Activated CD4-positive, alpha-beta T cell treated with anti-CD3 and anti-CD28 coated beads, Interleukin-2, Interleukin-6, amounts not matched to agents 100 ng/mL and 50 ng/mL, durations not matched to agents 16 hours and 8 hours (primary cell): ENCODE data around the gene ARPC2.
A peak's percentile ranks its signal among the peaks of the same experiment; 100 is the strongest.

Experiments used
- DNase-seq: peaks from one replicate; pipeline ENCODE4 v3.0.0-alpha.2; 2020

The ARPC2 gene

GRCh38 chr2:218217360-218218267, 625 bp downstream of the ARPC2 start:
- DNase-seq: peak; percentile 77

GRCh38 chr2:218218268-218219185, 1.5 kb downstream of the ARPC2 start:
- peak; percentile 68 for DNase-seq

- DNase-seq: peak; percentile 32
Measured at GRCh38 chr2:218219934-218220333, 2.9 kb downstream of the ARPC2 start.

GRCh38 chr2:218221000-218221399, 4.0 kb downstream of the ARPC2 start:
- no peak for DNase-seq

GRCh38 chr2:218223046-218223445, 6.1 kb downstream of the ARPC2 start:
- peak; percentile 43 for DNase-seq

- no peak for DNase-seq
Measured at GRCh38 chr2:218224186-218224585, 7.2 kb downstream of the ARPC2 start.

GRCh38 chr2:218226903-218227302, 9.9 kb downstream of the ARPC2 start:
- no peak for DNase-seq

- DNase-seq: peak; percentile 25
Measured at GRCh38 chr2:218228366-218229090, 11.5 kb downstream of the ARPC2 start.

- peak; percentile 87 for DNase-seq
Measured at GRCh38 chr2:218229239-218229638, 12.2 kb downstream of the ARPC2 start.

- DNase-seq: peak; percentile 48
Measured at GRCh38 chr2:218229851-218230250, 12.9 kb downstream of the ARPC2 start.

- DNase-seq: peak; percentile 72
Measured at GRCh38 chr2:218230882-218231281, 13.9 kb downstream of the ARPC2 start.

GRCh38 chr2:218233543-218233942, 16.6 kb downstream of the ARPC2 start:
- DNase-seq: no peak

- no peak for DNase-seq
Measured at GRCh38 chr2:218234521-218234920, 17.5 kb downstream of the ARPC2 start.

- no peak for DNase-seq
Measured at GRCh38 chr2:218235017-218235416, 18.0 kb downstream of the ARPC2 start.

GRCh38 chr2:218236829-218237228, 19.8 kb downstream of the ARPC2 start:
- no peak for DNase-seq

GRCh38 chr2:218238887-218239286, 21.9 kb downstream of the ARPC2 start:
- DNase-seq: no peak

- DNase-seq: no peak
Measured at GRCh38 chr2:218244204-218244603, 27.2 kb downstream of the ARPC2 start.

- DNase-seq: no peak
Measured at GRCh38 chr2:218244665-218245064, 27.7 kb downstream of the ARPC2 start.

- DNase-seq: no peak
Measured at GRCh38 chr2:218245214-218245613, 28.2 kb downstream of the ARPC2 start.

- DNase-seq: no peak
Measured at GRCh38 chr2:218249691-218250090, 32.7 kb downstream of the ARPC2 start.

GRCh38 chr2:218252509-218253231, 35.7 kb downstream of the ARPC2 start:
- no peak for DNase-seq

GRCh38 chr2:218253232-218253625, 36.2 kb downstream of the ARPC2 start:
- DNase-seq: no peak
